KMS-11 (cell line): ENCODE data around the gene LARP1.

Experiments used
- H2AFZ ChIP-seq: fragments of 200-600 bp; sonication (generic); 2 replicates; pipeline ENCODE4 v1.6.1; 2016; ENCODE audit warnings: antibody characterized with exemption, mixed run types, low read depth
- H3K27ac ChIP-seq: fragments of 200-600 bp; sonication (generic); 2 replicates; pipeline ENCODE4 v1.6.1; 2016; ENCODE audit warnings: mild to moderate bottlenecking, mixed run types
- H3K27me3 ChIP-seq: fragments of 200-600 bp; sonication (generic); 2 replicates; pipeline ENCODE4 v1.6.1; 2017; ENCODE audit warnings: mild to moderate bottlenecking, low read depth, mixed run types, moderate library complexity; ENCODE audit not compliant: insufficient read depth
- H3K36me3 ChIP-seq: fragments of 200-600 bp; sonication (generic); 2 replicates; pipeline ENCODE4 v1.6.1; 2017; ENCODE audit warnings: mild to moderate bottlenecking, mixed run types; ENCODE audit not compliant: insufficient read depth
- H3K4me1 ChIP-seq: fragments of 200-600 bp; sonication (generic); 2 replicates; pipeline ENCODE4 v1.6.1; 2016; ENCODE audit warnings: mild to moderate bottlenecking, low read depth, mixed run types; ENCODE audit not compliant: poor library complexity, severe bottlenecking
- H3K4me2 ChIP-seq: fragments of 200-600 bp; sonication (generic); 2 replicates; pipeline ENCODE4 v1.7.0; 2016; ENCODE audit warnings: mild to moderate bottlenecking, mixed run types
- H3K4me3 ChIP-seq: fragments of 200-600 bp; sonication (generic); IDR thresholded peaks from 2 replicates; pipeline ENCODE4 v1.6.1; 2017; ENCODE audit warnings: low read depth, low read length, mixed read lengths; ENCODE audit not compliant: insufficient read depth
- H3K79me2 ChIP-seq: fragments of 200-600 bp; sonication (generic); 2 replicates; pipeline ENCODE4 v1.6.1; 2016; ENCODE audit warnings: low read depth, mixed run types; ENCODE audit not compliant: insufficient read depth
- H3K9ac ChIP-seq: fragments of 200-600 bp; sonication (generic); 2 replicates; pipeline ENCODE4 v1.6.1; 2016; ENCODE audit warnings: mild to moderate bottlenecking, mixed run types
- H4K20me1 ChIP-seq: fragments of 200-600 bp; sonication (generic); 2 replicates; pipeline ENCODE4 v1.6.1; 2016; ENCODE audit warnings: mild to moderate bottlenecking, mixed run types; ENCODE audit not compliant: insufficient read depth
- TF ChIP-seq, protein P1 (sequence below): fragments of 200-600 bp; sonication (generic); conservative IDR thresholded peaks from 2 replicates; pipeline ENCODE4 v1.6.1; 2017; ENCODE audit warnings: low read depth, mild to moderate bottlenecking, antibody characterized with exemption, low read length, moderate library complexity, mixed read lengths

The LARP1 gene

DNA sequence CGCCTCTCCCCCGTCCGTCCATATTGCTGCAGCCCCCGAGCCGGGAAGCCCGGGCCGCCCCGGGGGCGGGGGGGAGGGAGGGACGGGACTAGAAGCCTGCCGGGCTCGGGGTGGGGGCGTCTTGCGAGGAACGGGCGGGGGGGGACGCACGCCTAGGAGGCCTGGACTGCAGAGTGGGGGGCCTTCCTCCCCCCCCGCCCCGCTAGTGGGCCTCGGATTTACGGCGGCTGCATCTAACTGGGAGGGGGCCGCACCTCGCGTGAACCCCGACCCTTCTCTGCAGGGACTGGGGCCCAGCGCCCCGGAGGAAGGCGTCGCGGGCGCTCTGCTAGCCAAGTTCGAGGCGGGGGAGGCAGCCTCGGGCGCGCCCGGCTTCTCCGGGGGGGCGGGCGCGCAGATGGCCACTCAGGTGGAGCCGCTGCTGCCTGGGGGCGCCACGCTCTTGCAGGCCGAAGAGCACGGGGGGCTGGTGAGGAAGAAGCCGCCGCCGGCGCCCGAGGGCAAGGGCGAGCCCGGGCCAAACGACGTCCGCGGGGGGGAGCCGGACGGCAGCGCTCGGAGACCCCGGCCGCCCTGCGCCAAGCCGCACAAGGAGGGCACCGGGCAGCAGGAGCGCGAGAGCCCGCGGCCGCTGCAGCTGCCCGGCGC, at the start of gene LARP1:
LARP1 (plus strand) TSS at position 17 of the 648 bp plus-strand sequence; CDS start at position 398, 381 bp downstream.
- Histone ChIP-seq H3K4me3 (no peak within 1 kb of the TSS), H3K27ac (peak within 1 kb of the TSS; percentile 98), H3K9ac (peak within 1 kb of the TSS; percentile 100), H3K4me2 (peak within 1 kb of the TSS; percentile 91), H2AFZ (peak within 1 kb of the TSS; percentile 58), H3K36me3 (no peaks in the 10 kb centered on the region), H4K20me1 (peaks cover 27% of the 10 kb centered on the region), H3K27me3 (no peaks in the 10 kb centered on the region), H3K4me1 (peaks cover 41% of the 10 kb centered on the region), H3K79me2 (peaks cover 55% of the 10 kb centered on the region)
- TF ChIP-seq, protein P1, sequence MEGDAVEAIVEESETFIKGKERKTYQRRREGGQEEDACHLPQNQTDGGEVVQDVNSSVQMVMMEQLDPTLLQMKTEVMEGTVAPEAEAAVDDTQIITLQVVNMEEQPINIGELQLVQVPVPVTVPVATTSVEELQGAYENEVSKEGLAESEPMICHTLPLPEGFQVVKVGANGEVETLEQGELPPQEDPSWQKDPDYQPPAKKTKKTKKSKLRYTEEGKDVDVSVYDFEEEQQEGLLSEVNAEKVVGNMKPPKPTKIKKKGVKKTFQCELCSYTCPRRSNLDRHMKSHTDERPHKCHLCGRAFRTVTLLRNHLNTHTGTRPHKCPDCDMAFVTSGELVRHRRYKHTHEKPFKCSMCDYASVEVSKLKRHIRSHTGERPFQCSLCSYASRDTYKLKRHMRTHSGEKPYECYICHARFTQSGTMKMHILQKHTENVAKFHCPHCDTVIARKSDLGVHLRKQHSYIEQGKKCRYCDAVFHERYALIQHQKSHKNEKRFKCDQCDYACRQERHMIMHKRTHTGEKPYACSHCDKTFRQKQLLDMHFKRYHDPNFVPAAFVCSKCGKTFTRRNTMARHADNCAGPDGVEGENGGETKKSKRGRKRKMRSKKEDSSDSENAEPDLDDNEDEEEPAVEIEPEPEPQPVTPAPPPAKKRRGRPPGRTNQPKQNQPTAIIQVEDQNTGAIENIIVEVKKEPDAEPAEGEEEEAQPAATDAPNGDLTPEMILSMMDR: no peak

DNA sequence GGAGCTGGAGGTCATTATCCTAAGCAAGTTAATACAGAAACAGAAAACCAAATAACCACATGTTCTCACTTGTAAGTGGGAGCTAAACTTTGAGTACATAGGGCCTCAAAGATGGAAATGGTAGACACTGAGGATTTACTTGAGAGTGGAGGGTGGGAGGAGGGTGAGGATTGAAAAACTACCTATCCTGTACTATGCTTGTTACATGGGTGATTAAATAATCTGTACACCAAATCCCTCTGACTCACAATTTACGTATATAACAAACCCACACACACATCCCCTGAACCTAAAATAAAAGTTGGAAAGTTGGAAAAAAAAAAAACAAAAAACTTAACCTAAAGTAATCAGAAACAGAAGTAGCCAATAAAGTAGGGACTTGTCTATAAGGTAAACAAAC, 48.8 kb upstream of the LARP1 start:
- no peak overlapping the region for H3K4me2 ChIP-seq
- H3K4me1 ChIP-seq: no peaks in the 10 kb centered on the region
- no peak overlapping the region for H3K9ac ChIP-seq
- TF ChIP-seq, protein P1: no peak
- H3K27ac ChIP-seq: no peak overlapping the region
- H2AFZ ChIP-seq: no peak overlapping the region
- no peak overlapping the region for H3K4me3 ChIP-seq
- no peaks in the 10 kb centered on the region for H3K36me3 ChIP-seq
- no peaks in the 10 kb centered on the region for H3K27me3 ChIP-seq
- no peaks in the 10 kb centered on the region for H3K79me2 ChIP-seq
- no peaks in the 10 kb centered on the region for H4K20me1 ChIP-seq

DNA sequence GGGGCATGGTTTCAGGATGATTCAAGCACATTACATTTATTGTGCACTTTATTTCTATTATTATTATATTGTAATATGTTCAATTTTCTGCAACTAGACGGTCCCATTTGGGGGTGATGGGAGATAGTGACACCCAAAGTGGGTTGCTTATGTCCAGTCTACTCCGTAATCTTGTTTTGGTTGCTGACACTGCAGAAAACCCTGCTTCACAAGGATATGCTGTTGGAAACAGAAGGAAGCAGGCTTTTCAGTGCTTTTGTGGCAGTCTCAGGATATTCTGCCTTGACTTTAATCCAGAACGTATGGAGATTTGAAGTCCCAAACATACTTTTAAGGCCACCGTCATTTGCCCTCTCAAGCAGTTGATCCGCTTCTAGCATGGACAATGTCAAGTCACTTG, 47.5 kb upstream of the LARP1 start:
- Histone ChIP-seq H3K27ac (no peak overlapping the region), H3K4me3 (no peak overlapping the region), H2AFZ (no peak overlapping the region), H3K36me3 (no peaks in the 10 kb centered on the region), H3K9ac (no peak overlapping the region), H3K4me1 (no peaks in the 10 kb centered on the region), H3K79me2 (no peaks in the 10 kb centered on the region), H4K20me1 (no peaks in the 10 kb centered on the region), H3K27me3 (no peaks in the 10 kb centered on the region), H3K4me2 (no peak overlapping the region)
- TF ChIP-seq, protein P1: no peak

DNA sequence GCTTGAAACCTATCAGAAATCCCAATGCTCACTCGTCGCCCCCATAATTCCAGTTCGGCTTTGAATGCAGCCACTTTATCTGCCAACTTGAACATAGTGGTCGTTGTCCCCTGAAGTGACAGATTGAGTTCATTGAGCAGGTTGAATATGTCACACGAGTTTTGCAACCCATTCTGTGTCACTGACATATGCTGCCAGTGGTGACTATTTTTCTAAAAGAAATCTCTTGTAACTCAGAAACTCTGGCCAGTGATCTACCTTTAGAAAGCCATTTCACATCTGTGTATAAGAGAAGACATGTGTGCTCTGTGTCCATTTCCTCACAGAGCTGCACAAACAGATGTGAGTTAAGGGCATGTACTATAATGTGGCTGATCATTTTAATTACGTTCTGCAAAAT, 47.0 kb upstream of the LARP1 start:
- TF ChIP-seq, protein P1: no peak
- H3K4me1 ChIP-seq: no peaks in the 10 kb centered on the region
- H3K4me2 ChIP-seq: no peak overlapping the region

More for the DNA sequence above, 47.0 kb upstream of the LARP1 start:
- H2AFZ ChIP-seq: no peak overlapping the region
- H3K9ac ChIP-seq: no peak overlapping the region
- no peak overlapping the region for H3K4me3 ChIP-seq
- H4K20me1 ChIP-seq: no peaks in the 10 kb centered on the region
- H3K27me3 ChIP-seq: no peaks in the 10 kb centered on the region
- no peaks in the 10 kb centered on the region for H3K79me2 ChIP-seq
- H3K36me3 ChIP-seq: no peaks in the 10 kb centered on the region
- H3K27ac ChIP-seq: no peak overlapping the region
